ENCODE measurements around the gene ZC3H11A. TPM values are rescaled to one million over a fixed set of nuclear protein-coding genes. Genes with fewer than 3 reads are reported as not detected.

The ZC3H11A gene
- total RNA-seq, 1 experiment from 2014 or later, result 75.2 TPM

DNA sequence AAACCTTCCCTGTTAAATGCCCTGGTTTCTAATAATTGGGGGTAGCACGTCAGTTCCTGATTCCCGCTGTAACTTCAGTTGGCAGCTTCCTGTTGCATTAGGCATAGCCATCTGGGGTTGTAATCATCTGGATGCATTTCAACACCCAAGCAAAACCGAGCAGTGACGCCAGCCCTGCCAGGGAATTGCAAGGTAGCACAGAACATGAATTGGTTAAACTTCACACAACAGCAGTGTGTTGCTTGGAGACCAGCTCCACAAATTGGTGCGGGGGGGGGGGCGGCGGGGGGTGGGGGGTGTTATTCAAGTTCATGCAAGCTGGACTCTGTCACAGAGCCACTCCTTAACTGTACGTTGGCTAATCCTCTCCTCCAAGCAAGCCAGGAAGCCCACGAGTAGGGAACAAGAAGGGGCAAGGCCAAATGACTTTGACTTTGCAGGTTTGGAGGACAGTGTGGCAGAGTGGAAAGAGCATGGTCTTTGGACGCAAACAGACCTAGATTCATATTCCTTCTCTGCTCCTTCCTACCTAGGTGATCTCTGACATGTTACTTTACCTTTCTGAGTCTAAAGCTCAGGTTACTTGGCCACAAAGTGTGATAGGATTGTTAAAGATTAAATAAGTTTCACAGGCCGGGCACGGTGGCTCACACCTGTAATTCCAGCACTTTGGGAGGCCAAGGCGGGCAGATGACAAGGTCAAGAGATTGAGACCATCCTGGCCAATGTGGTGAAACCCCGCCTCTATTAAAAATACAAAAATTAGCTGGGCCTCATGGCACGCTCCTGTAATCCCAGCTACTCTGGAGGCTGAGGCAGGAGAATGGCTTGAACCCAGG, 25.7 kb upstream of the ZC3H11A start:
- no peaks in the 10 kb centered on the region for H3K36me3 Mint-ChIP-seq
- no peak overlapping the region for H3K4me3 Mint-ChIP-seq
- POLR2A ChIA-PET, result no interaction called here

GRCh38 chr1:203771901-203772301, 23.5 kb upstream of the ZC3H11A start:
- no peak for ATAC-seq
- no peaks in the 10 kb centered on the region for H3K27me3 Mint-ChIP-seq (ENCODE audit: low read depth)
- ChIA-PET POLR2A (no interaction called here), CTCF (no interaction called here)
- H3K4me1 Mint-ChIP-seq, result peaks cover 9% of the 10 kb centered on the region
- H3K36me3 Mint-ChIP-seq, result no peaks in the 10 kb centered on the region
- H3K9me3 Mint-ChIP-seq, result no peaks in the 10 kb centered on the region
- H3K27ac Mint-ChIP-seq, result no peak overlapping the region; the same call in 1 of the 2 replicates
- H3K4me3 Mint-ChIP-seq, result no peak overlapping the region
- TF ChIP-seq ZNF671 (CRISPR knock-in tag; IDR thresholded peaks at IDR 0.05), result no peak
- TF ChIP-seq ZNF121 (CRISPR knock-in tag; IDR thresholded peaks at IDR 0.05), result no peak
- TF ChIP-seq ERG (CRISPR knock-in tag; IDR thresholded peaks at IDR 0.05), result no peak
- TF ChIP-seq, protein P1, sequence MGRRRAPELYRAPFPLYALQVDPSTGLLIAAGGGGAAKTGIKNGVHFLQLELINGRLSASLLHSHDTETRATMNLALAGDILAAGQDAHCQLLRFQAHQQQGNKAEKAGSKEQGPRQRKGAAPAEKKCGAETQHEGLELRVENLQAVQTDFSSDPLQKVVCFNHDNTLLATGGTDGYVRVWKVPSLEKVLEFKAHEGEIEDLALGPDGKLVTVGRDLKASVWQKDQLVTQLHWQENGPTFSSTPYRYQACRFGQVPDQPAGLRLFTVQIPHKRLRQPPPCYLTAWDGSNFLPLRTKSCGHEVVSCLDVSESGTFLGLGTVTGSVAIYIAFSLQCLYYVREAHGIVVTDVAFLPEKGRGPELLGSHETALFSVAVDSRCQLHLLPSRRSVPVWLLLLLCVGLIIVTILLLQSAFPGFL (CRISPR knock-in tag; IDR thresholded peaks at IDR 0.05; ENCODE audit: borderline replicate concordance), result no peak
- no peak for TF ChIP-seq RORB (CRISPR knock-in tag; IDR thresholded peaks at IDR 0.05)
- TF ChIP-seq PRRX2 (CRISPR knock-in tag; IDR thresholded peaks at IDR 0.05), result no peak
- TF ChIP-seq JUN (CRISPR knock-in tag; IDR thresholded peaks at IDR 0.05), result no peak
- TF ChIP-seq, protein P2, sequence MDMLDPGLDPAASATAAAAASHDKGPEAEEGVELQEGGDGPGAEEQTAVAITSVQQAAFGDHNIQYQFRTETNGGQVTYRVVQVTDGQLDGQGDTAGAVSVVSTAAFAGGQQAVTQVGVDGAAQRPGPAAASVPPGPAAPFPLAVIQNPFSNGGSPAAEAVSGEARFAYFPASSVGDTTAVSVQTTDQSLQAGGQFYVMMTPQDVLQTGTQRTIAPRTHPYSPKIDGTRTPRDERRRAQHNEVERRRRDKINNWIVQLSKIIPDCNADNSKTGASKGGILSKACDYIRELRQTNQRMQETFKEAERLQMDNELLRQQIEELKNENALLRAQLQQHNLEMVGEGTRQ (CRISPR knock-in tag; IDR thresholded peaks at IDR 0.05), result no peak
- TF ChIP-seq NFYB (CRISPR knock-in tag; conservative IDR thresholded peaks at IDR 0.05; ENCODE audit: low read depth), result no peak
- no peak for TF ChIP-seq KAT7 (CRISPR knock-in tag; IDR thresholded peaks at IDR 0.05; ENCODE audit: borderline replicate concordance)
- no peak for TF ChIP-seq CTCF (IDR thresholded peaks at IDR 0.05)
- no peak for TF ChIP-seq ZNF232 (CRISPR knock-in tag; IDR thresholded peaks at IDR 0.05)
- TF ChIP-seq ATF1 (CRISPR knock-in tag; IDR thresholded peaks at IDR 0.05), result no peak
- DNase-seq (ENCODE audit: low spot score), result no peak

More for the DNA sequence above, 25.7 kb upstream of the ZC3H11A start:
- Mint-ChIP-seq H3K9me3 (no peaks in the 10 kb centered on the region), H3K27ac (no peak overlapping the region), H3K4me1 (peaks cover 9% of the 10 kb centered on the region), H3K27me3 (ENCODE audit: low read depth) (no peaks in the 10 kb centered on the region)
- ATAC-seq, result no peak
- CTCF ChIA-PET, result no interaction called here
- DNase-seq (ENCODE audit: low spot score), result no peak
- TF ChIP-seq, protein P3, sequence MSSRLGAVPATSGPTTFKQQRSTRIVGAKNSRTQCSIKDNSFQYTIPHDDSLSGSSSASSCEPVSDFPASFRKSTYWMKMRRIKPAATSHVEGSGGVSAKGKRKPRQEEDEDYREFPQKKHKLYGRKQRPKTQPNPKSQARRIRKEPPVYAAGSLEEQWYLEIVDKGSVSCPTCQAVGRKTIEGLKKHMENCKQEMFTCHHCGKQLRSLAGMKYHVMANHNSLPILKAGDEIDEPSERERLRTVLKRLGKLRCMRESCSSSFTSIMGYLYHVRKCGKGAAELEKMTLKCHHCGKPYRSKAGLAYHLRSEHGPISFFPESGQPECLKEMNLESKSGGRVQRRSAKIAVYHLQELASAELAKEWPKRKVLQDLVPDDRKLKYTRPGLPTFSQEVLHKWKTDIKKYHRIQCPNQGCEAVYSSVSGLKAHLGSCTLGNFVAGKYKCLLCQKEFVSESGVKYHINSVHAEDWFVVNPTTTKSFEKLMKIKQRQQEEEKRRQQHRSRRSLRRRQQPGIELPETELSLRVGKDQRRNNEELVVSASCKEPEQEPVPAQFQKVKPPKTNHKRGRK (CRISPR knock-in tag; IDR thresholded peaks at IDR 0.05; ENCODE audit: borderline replicate concordance), result no peak
- TF ChIP-seq GABPB1 (CRISPR knock-in tag; IDR thresholded peaks at IDR 0.05), result peak; percentile 84

- Mint-ChIP-seq H3K4me3 (no peak overlapping the region), H3K27me3 (ENCODE audit: low read depth) (no peaks in the 10 kb centered on the region), H3K9me3 (no peaks in the 10 kb centered on the region), H3K4me1 (peaks cover 9% of the 10 kb centered on the region), H3K27ac (no peak overlapping the region), H3K36me3 (no peaks in the 10 kb centered on the region)
- ATAC-seq, result peak; percentile 62
- ChIA-PET POLR2A (no interaction called here), CTCF (interaction anchor here (0.8 kb wide), 1 partner anchor 434 kb away, joined by 3 read pairs; no protein-coding TSS in a partner anchor)
- DNase-seq (ENCODE audit: low spot score), result no peak
- TF ChIP-seq NFE2L1 (CRISPR knock-in tag; IDR thresholded peaks at IDR 0.05), result no peak
- TF ChIP-seq ZNF423 (CRISPR knock-in tag; IDR thresholded peaks at IDR 0.05), result no peak
- TF ChIP-seq IRF1 (CRISPR knock-in tag; IDR thresholded peaks at IDR 0.05), result no peak
- no peak for TF ChIP-seq ZNF219 (CRISPR knock-in tag; IDR thresholded peaks at IDR 0.05; ENCODE audit: borderline replicate concordance)
- TF ChIP-seq ZSCAN18 (CRISPR knock-in tag; IDR thresholded peaks at IDR 0.05), result no peak
- TF ChIP-seq GRHL2 (CRISPR knock-in tag; IDR thresholded peaks at IDR 0.05; ENCODE audit: insufficient replicate concordance, severe bottlenecking), result no peak
- TF ChIP-seq E2F1 (CRISPR knock-in tag; IDR thresholded peaks at IDR 0.05), result no peak
- TF ChIP-seq TEAD1 (CRISPR knock-in tag; IDR thresholded peaks at IDR 0.05), result no peak; the same call in 1 of the 2 replicates
Measured at GRCh38 chr1:203772836-203773235, 22.6 kb upstream of the ZC3H11A start.

Measured in WTC11 (cell line).